ENCODE measurements around the gene MYOG.

The MYOG gene

GRCh38 chr1:203085528-203086406 lies at the start of gene MYOG:
Gene MYOG, minus strand, starts transcription at chr1:203086012. Its CDS starts 51 bp downstream, at chr1:203085961.
- H3K4me1 ChIP-seq (ENCODE audit: control insufficient read depth in 1 of 2, insufficient read depth in 2 of 2, low read length in 2 of 2) = no peaks in the 10 kb centered on the region
- H3K9me3 ChIP-seq (ENCODE audit: control insufficient read depth in 1 of 2, low read length in 2 of 2) = no peaks in the 10 kb centered on the region
- H3K4me3 ChIP-seq (ENCODE audit: low read depth in 1 of 2, low read length in 2 of 2) = no peak within 1 kb of the TSS
- no peak within 1 kb of the TSS for H3K27ac ChIP-seq (ENCODE audit: low read depth, low read length)
- H3K36me3 ChIP-seq (ENCODE audit: control insufficient read depth in 1 of 2, insufficient read depth in 2 of 2, low read length in 2 of 2) = no peaks in the 10 kb centered on the region
- H3K9ac ChIP-seq (ENCODE audit: low read depth in 1 of 2, low read length in 2 of 2) = no peak within 1 kb of the TSS
- H3K27me3 ChIP-seq (ENCODE audit: control insufficient read depth in 1 of 2, insufficient read depth in 2 of 2, low read length in 2 of 2) = peaks cover 0 to 10% of the 10 kb centered on the region in 2 donors

- no peaks in the 10 kb centered on the region for H3K9me3 ChIP-seq (ENCODE audit: control insufficient read depth in 1 of 2, low read length in 2 of 2)
- no peak overlapping the region for H3K27ac ChIP-seq (ENCODE audit: low read depth, low read length)
- H3K9ac ChIP-seq (ENCODE audit: low read depth in 1 of 2, low read length in 2 of 2) = no peak overlapping the region
- H3K27me3 ChIP-seq (ENCODE audit: control insufficient read depth in 1 of 2, insufficient read depth in 2 of 2, low read length in 2 of 2) = peaks cover 0 to 2% of the 10 kb centered on the region in 2 donors
- peaks cover 0 to 5% of the 10 kb centered on the region in 2 donors for H3K4me1 ChIP-seq (ENCODE audit: control insufficient read depth in 1 of 2, insufficient read depth in 2 of 2, low read length in 2 of 2)
- H3K4me3 ChIP-seq (ENCODE audit: low read depth in 1 of 2, low read length in 2 of 2) = no peak overlapping the region
- no peaks in the 10 kb centered on the region for H3K36me3 ChIP-seq (ENCODE audit: control insufficient read depth in 1 of 2, insufficient read depth in 2 of 2, low read length in 2 of 2)
These were observed 48.3 kb upstream of the MYOG start for GRCh38 chr1:203133970-203134725.

GRCh38 chr1:203131548-203132200 lies 45.9 kb upstream of the MYOG start:
- Histone ChIP-seq H3K4me1 (ENCODE audit: control insufficient read depth in 1 of 2, insufficient read depth in 2 of 2, low read length in 2 of 2) (peaks cover 11 to 23% of the 10 kb centered on the region in 2 donors), H3K36me3 (ENCODE audit: control insufficient read depth in 1 of 2, insufficient read depth in 2 of 2, low read length in 2 of 2) (no peaks in the 10 kb centered on the region), H3K27ac (ENCODE audit: low read depth, low read length) (no peak overlapping the region), H3K27me3 (ENCODE audit: control insufficient read depth in 1 of 2, insufficient read depth in 2 of 2, low read length in 2 of 2) (peaks cover 8 to 13% of the 10 kb centered on the region in 2 donors), H3K4me3 (ENCODE audit: low read depth in 1 of 2, low read length in 2 of 2) (no peak overlapping the region), H3K9ac (ENCODE audit: low read depth in 1 of 2, low read length in 2 of 2) (no peak overlapping the region), H3K9me3 (ENCODE audit: control insufficient read depth in 1 of 2, low read length in 2 of 2) (no peaks in the 10 kb centered on the region)

GRCh38 chr1:203130358-203130985 lies 44.7 kb upstream of the MYOG start:
- Histone ChIP-seq H3K27ac (ENCODE audit: low read depth, low read length) (no peak overlapping the region), H3K36me3 (ENCODE audit: control insufficient read depth in 1 of 2, insufficient read depth in 2 of 2, low read length in 2 of 2) (no peaks in the 10 kb centered on the region), H3K4me3 (ENCODE audit: low read depth in 1 of 2, low read length in 2 of 2) (no peak overlapping the region), H3K27me3 (ENCODE audit: control insufficient read depth in 1 of 2, insufficient read depth in 2 of 2, low read length in 2 of 2) (peaks cover 14 to 17% of the 10 kb centered on the region in 2 donors), H3K9ac (ENCODE audit: low read depth in 1 of 2, low read length in 2 of 2) (no peak overlapping the region), H3K4me1 (ENCODE audit: control insufficient read depth in 1 of 2, insufficient read depth in 2 of 2, low read length in 2 of 2) (peaks cover 14 to 30% of the 10 kb centered on the region in 2 donors), H3K9me3 (ENCODE audit: control insufficient read depth in 1 of 2, low read length in 2 of 2) (no peaks in the 10 kb centered on the region)

- no peaks in the 10 kb centered on the region for H3K9me3 ChIP-seq (ENCODE audit: control insufficient read depth in 1 of 2, low read length in 2 of 2)
- no peak overlapping the region for H3K4me3 ChIP-seq (ENCODE audit: low read depth in 1 of 2, low read length in 2 of 2)
- H3K27me3 ChIP-seq (ENCODE audit: control insufficient read depth in 1 of 2, insufficient read depth in 2 of 2, low read length in 2 of 2) = peaks cover 14 to 23% of the 10 kb centered on the region in 2 donors
- no peak overlapping the region for H3K9ac ChIP-seq (ENCODE audit: low read depth in 1 of 2, low read length in 2 of 2)
- no peaks in the 10 kb centered on the region for H3K36me3 ChIP-seq (ENCODE audit: control insufficient read depth in 1 of 2, insufficient read depth in 2 of 2, low read length in 2 of 2)
- H3K27ac ChIP-seq (ENCODE audit: low read depth, low read length) = no peak overlapping the region
- H3K4me1 ChIP-seq (ENCODE audit: control insufficient read depth in 1 of 2, insufficient read depth in 2 of 2, low read length in 2 of 2) = peaks cover 14 to 30% of the 10 kb centered on the region in 2 donors
These were observed 43.9 kb upstream of the MYOG start for GRCh38 chr1:203129501-203130231.

GRCh38 chr1:203128716-203129500 lies 43.1 kb upstream of the MYOG start:
- H3K4me1 ChIP-seq (ENCODE audit: control insufficient read depth in 1 of 2, insufficient read depth in 2 of 2, low read length in 2 of 2) = peaks cover 14 to 30% of the 10 kb centered on the region in 2 donors
- H3K36me3 ChIP-seq (ENCODE audit: control insufficient read depth in 1 of 2, insufficient read depth in 2 of 2, low read length in 2 of 2) = no peaks in the 10 kb centered on the region
- H3K27ac ChIP-seq (ENCODE audit: low read depth, low read length) = no peak overlapping the region
- peak overlapping the region; percentile 58 to 67 for H3K4me3 ChIP-seq (ENCODE audit: low read depth in 1 of 2, low read length in 2 of 2)
- H3K9ac ChIP-seq (ENCODE audit: low read depth in 1 of 2, low read length in 2 of 2) = no peak overlapping the region
- peaks cover 14 to 28% of the 10 kb centered on the region in 2 donors for H3K27me3 ChIP-seq (ENCODE audit: control insufficient read depth in 1 of 2, insufficient read depth in 2 of 2, low read length in 2 of 2)
- H3K9me3 ChIP-seq (ENCODE audit: control insufficient read depth in 1 of 2, low read length in 2 of 2) = no peaks in the 10 kb centered on the region

GRCh38 chr1:203128431-203128715 lies 42.6 kb upstream of the MYOG start:
- Histone ChIP-seq H3K9ac (ENCODE audit: low read depth in 1 of 2, low read length in 2 of 2) (peak overlapping the region in 1 of 2 donors; percentile 46), H3K4me1 (ENCODE audit: control insufficient read depth in 1 of 2, insufficient read depth in 2 of 2, low read length in 2 of 2) (peaks cover 14 to 30% of the 10 kb centered on the region in 2 donors), H3K36me3 (ENCODE audit: control insufficient read depth in 1 of 2, insufficient read depth in 2 of 2, low read length in 2 of 2) (no peaks in the 10 kb centered on the region), H3K27me3 (ENCODE audit: control insufficient read depth in 1 of 2, insufficient read depth in 2 of 2, low read length in 2 of 2) (peaks cover 14 to 33% of the 10 kb centered on the region in 2 donors), H3K9me3 (ENCODE audit: control insufficient read depth in 1 of 2, low read length in 2 of 2) (no peaks in the 10 kb centered on the region), H3K4me3 (ENCODE audit: low read depth in 1 of 2, low read length in 2 of 2) (peak overlapping the region; percentile 58 to 67), H3K27ac (ENCODE audit: low read depth, low read length) (no peak overlapping the region)

- Histone ChIP-seq H3K4me1 (ENCODE audit: control insufficient read depth in 1 of 2, insufficient read depth in 2 of 2, low read length in 2 of 2) (peaks cover 14 to 30% of the 10 kb centered on the region in 2 donors), H3K27me3 (ENCODE audit: control insufficient read depth in 1 of 2, insufficient read depth in 2 of 2, low read length in 2 of 2) (peaks cover 14 to 33% of the 10 kb centered on the region in 2 donors), H3K36me3 (ENCODE audit: control insufficient read depth in 1 of 2, insufficient read depth in 2 of 2, low read length in 2 of 2) (no peaks in the 10 kb centered on the region), H3K9me3 (ENCODE audit: control insufficient read depth in 1 of 2, low read length in 2 of 2) (no peaks in the 10 kb centered on the region), H3K27ac (ENCODE audit: low read depth, low read length) (no peak within 1 kb of the TSS), H3K4me3 (ENCODE audit: low read depth in 1 of 2, low read length in 2 of 2) (peak within 1 kb of the TSS; percentile 58 to 67), H3K9ac (ENCODE audit: low read depth in 1 of 2, low read length in 2 of 2) (peak within 1 kb of the TSS in 1 of 2 donors; percentile 46)
These were observed 42.0 kb upstream of the MYOG start, which contains the start of gene ADORA1 for GRCh38 chr1:203127666-203128430. Gene ADORA1, plus strand, starts transcription at chr1:203127726. Its CDS starts 1,116 bp downstream, at chr1:203128842.

All from duodenal mucosa (tissue), 2 donors.